Measurements from ENCODE around the gene STAB2.

DNA sequence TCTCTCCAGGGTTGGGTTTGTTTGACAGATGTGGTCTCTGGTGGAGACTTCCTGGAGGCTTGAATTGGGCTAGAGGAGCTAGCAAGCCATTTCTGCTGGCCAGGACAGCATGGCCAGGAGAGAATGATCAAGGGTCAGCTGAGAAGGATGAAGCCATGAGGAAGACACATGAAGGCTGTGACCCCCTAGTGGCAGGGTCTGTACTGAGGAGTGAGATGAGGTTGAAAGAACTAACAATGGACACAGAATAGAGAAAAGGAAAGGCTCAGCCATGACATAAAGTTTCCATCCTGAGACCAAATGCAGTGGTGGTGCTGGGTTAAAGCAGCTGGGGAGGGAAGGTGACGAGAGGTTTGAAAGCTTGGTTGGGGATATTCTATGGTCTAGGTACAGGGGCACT is 164.1 kb downstream of the STAB2 start:
- TF ChIP-seq, protein P1, sequence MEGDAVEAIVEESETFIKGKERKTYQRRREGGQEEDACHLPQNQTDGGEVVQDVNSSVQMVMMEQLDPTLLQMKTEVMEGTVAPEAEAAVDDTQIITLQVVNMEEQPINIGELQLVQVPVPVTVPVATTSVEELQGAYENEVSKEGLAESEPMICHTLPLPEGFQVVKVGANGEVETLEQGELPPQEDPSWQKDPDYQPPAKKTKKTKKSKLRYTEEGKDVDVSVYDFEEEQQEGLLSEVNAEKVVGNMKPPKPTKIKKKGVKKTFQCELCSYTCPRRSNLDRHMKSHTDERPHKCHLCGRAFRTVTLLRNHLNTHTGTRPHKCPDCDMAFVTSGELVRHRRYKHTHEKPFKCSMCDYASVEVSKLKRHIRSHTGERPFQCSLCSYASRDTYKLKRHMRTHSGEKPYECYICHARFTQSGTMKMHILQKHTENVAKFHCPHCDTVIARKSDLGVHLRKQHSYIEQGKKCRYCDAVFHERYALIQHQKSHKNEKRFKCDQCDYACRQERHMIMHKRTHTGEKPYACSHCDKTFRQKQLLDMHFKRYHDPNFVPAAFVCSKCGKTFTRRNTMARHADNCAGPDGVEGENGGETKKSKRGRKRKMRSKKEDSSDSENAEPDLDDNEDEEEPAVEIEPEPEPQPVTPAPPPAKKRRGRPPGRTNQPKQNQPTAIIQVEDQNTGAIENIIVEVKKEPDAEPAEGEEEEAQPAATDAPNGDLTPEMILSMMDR (IDR thresholded peaks at IDR 0.05; ENCODE audit: low read length) = no peak
- no peak for TF ChIP-seq EZH2phosphoT487 (IDR thresholded peaks at IDR 0.05; ENCODE audit: low read length)
